HepG2 (cell line): ENCODE measurements around the gene AKNA. TPM values are rescaled to one million over a fixed set of nuclear protein-coding genes. Genes with fewer than 3 reads are reported as not detected.
"Not testable (repeated sequence)": the region's sequence is repeated elsewhere in the genome, so short reads cannot be mapped to it uniquely, and the experiment has no call there.

Source experiments
- ASH2L ChIP-seq: fragments of 300-600, 200-600 bp; sonication (generic); IDR thresholded peaks from 2 replicates; pipeline ENCODE4 v1.7.0; 2017; ENCODE audit warnings: low read depth, mild to moderate bottlenecking, moderate library complexity, mixed read lengths, low read length; ENCODE audit not compliant: insufficient read length
- BCL6 ChIP-seq: IDR thresholded peaks from 2 replicates; pipeline ENCODE4 v1.6.1; 2016; ENCODE audit warnings: missing genetic modification reagents, missing compliant biosample characterization
- CEBPB ChIP-seq: IDR thresholded peaks from 2 replicates; pipeline ENCODE4 v1.6.1; 2011; ENCODE audit warnings: low read depth, low read length, improper control_type of control experiment, borderline replicate concordance
- CEBPG ChIP-seq: IDR thresholded peaks from 2 replicates; pipeline ENCODE4 v1.6.1; 2016
- DMAP1 ChIP-seq: IDR thresholded peaks from 2 replicates; pipeline ENCODE4 v1.6.1; 2016
- EP300 ChIP-seq, 3 experiments: sonication (generic) in 1 of 3; formaldehyde crosslinking in 1 of 3; IDR thresholded peaks; 2 replicates each; pipeline versions ENCODE4 v1.5.1 to v1.6.1; 2011 to 2020; ENCODE audit warnings: low read depth in 2 of 3, low read length in 2 of 3, borderline replicate concordance in 1 of 3, improper control_type of control experiment in 1 of 3, mild to moderate bottlenecking in 1 of 3, missing genetic modification reagents in 1 of 3, moderate library complexity in 1 of 3
- FOXA1 ChIP-seq, 2 experiments: fragments of 450-650 bp in 1 of 2; sonication (generic) in 1 of 2; formaldehyde crosslinking in 1 of 2; IDR thresholded peaks; 2 replicates each; pipeline versions ENCODE4 v1.4.0 to v1.6.1; 2016 to 2020; ENCODE audit warnings: missing genetic modification reagents in 1 of 2
- FOXA3 ChIP-seq: IDR thresholded peaks from 2 replicates; pipeline ENCODE4 v1.6.1; 2016; ENCODE audit warnings: missing genetic modification reagents, missing compliant biosample characterization
- FOXP1 ChIP-seq, 2 experiments: fragments of 450-650 bp in 1 of 2; IDR thresholded peaks; 2 replicates each; pipeline ENCODE4 v1.6.1; 2017 to 2018; ENCODE audit warnings: antibody characterized with exemption in 1 of 2
- GATAD2A ChIP-seq: IDR thresholded peaks from 2 replicates; pipeline ENCODE4 v1.6.1; 2016
- HNF4A ChIP-seq: sonication (generic); formaldehyde crosslinking; IDR thresholded peaks from 2 replicates; pipeline ENCODE4 v1.4.0; 2020; ENCODE audit warnings: missing genetic modification reagents
- HOXA3 ChIP-seq: sonication (generic); formaldehyde crosslinking; IDR thresholded peaks from 2 replicates; pipeline ENCODE4 v1.5.0; 2020; ENCODE audit warnings: missing genetic modification reagents
- LCORL ChIP-seq, 2 experiments: fragments of 450-650 bp in 1 of 2; sonication (generic) in 1 of 2; formaldehyde crosslinking in 1 of 2; IDR thresholded peaks; 2 replicates each; pipeline versions ENCODE4 v1.5.0 to v1.6.1; 2017 to 2020; ENCODE audit warnings: antibody characterized with exemption in 1 of 2, missing genetic modification reagents in 1 of 2
- MED1 ChIP-seq: sonication (generic); formaldehyde crosslinking; IDR thresholded peaks from 2 replicates; pipeline ENCODE4 v1.4.0; 2020; ENCODE audit warnings: missing genetic modification reagents
- NR2F1 ChIP-seq, 2 experiments: fragments of 450-650 bp in 1 of 2; formaldehyde crosslinking in 1 of 2; IDR thresholded peaks; 2 replicates each; pipeline versions ENCODE4 v1.5.0 to v1.6.1; 2016 to 2020; ENCODE audit warnings: mild to moderate bottlenecking in 1 of 2, missing compliant biosample characterization in 1 of 2, missing genetic modification reagents in 1 of 2, moderate library complexity in 1 of 2
- POLR2A ChIP-seq, 2 experiments: IDR thresholded peaks; 2 replicates each; pipeline ENCODE4 v1.6.1; 2011; ENCODE audit warnings: low read depth in 2 of 2, low read length in 2 of 2, mild to moderate bottlenecking in 1 of 2, moderate library complexity in 1 of 2; ENCODE audit not compliant: insufficient read depth in 1 of 2
- RARA ChIP-seq: IDR thresholded peaks from 2 replicates; pipeline ENCODE4 v1.6.1; 2016; ENCODE audit warnings: missing genetic modification reagents, missing compliant biosample characterization
- RXRA ChIP-seq: sonication (generic); formaldehyde crosslinking; IDR thresholded peaks from 2 replicates; pipeline ENCODE4 v1.5.1; 2020; ENCODE audit warnings: missing genetic modification reagents
- SRF ChIP-seq: IDR thresholded peaks from 2 replicates; pipeline ENCODE4 v1.6.1; 2011; ENCODE audit warnings: mild to moderate bottlenecking, low read depth, low read length, moderate library complexity
- TFAP4 ChIP-seq: sonication (generic); IDR thresholded peaks from 2 replicates; pipeline ENCODE4 v1.6.1; 2016; ENCODE audit warnings: low read depth, borderline replicate concordance
- polyA plus RNA-seq, 8 experiments: library from polyadenylated mRNA; depleted of rRNA in 3 of 8; stranded (reverse) in 7 of 8; unstranded in 1 of 8; fragments of >200 nt; fragmentation: Illumina TruSeq in 4 of 8; extraction: Trizol in 4 of 8; gene quantifications; 2 replicates each; pipeline versions ENCODE4 v1.2.1 to v1.2.3, GENCODE V29; 2011 to 2016; ENCODE audit warnings: low read depth in 4 of 8, missing spikeins in 1 of 8, mixed read lengths in 1 of 8; ENCODE audit not compliant: insufficient read depth in 1 of 8
- total RNA-seq, 5 experiments: library from RNA; depleted of rRNA; stranded (reverse); fragments of >200 nt; fragmentation: Illumina TruSeq; extraction: Trizol; gene quantifications; 2 replicates each; pipeline ENCODE4 v1.2.3, GENCODE V29; 2016; ENCODE audit warnings: low read depth in 1 of 5
- TF ChIP-seq, protein P1 (sequence below): sonication (generic); formaldehyde crosslinking; IDR thresholded peaks from 2 replicates; pipeline ENCODE4 v1.5.1; 2020; ENCODE audit warnings: mild to moderate bottlenecking, missing genetic modification reagents, moderate library complexity
- TF ChIP-seq, protein P2 (sequence below): sonication (generic); formaldehyde crosslinking; IDR thresholded peaks from 2 replicates; pipeline ENCODE4 v1.4.0; 2020; ENCODE audit warnings: missing genetic modification reagents

AKNA gene
- total and polyA plus RNA-seq, 2 of the 13 experiments (the other 11 are each of a cell fraction or from before 2014, with no cell fraction given) = 3.0 to 3.1 TPM

GRCh38 chr9:114322160-114322818 lies 65.5 kb downstream of the AKNA start (continued):
- TF ChIP-seq NR2F1 (CRISPR knock-in tag; IDR thresholded peaks at IDR 0.05) (peak in 1 of 2 experiments; percentile 48; a peak in 1 of 4 replicates), ASH2L (peak; percentile 17), HOXA3 (CRISPR knock-in tag) (peak; percentile 27; the same call in 1 of the 2 replicates), FOXA1 (CRISPR knock-in tag; IDR thresholded peaks at IDR 0.05) (peak; percentile 51; the same call in 1 of the 2 replicates), LCORL (CRISPR knock-in tag; IDR thresholded peaks at IDR 0.05) (peak; percentile 74), HNF4A (CRISPR knock-in tag) (peak; percentile 83), MED1 (CRISPR knock-in tag) (peak; percentile 56; the same call in 1 of the 2 replicates), EP300 (IDR thresholded peaks at IDR 0.05; ENCODE audit: low read depth in 2 of 2, low read length in 2 of 2) (peak in 1 of 2 experiments; percentile 52; a peak in 1 of 4 replicates), TFAP4 (peak; percentile 74; the same call in 1 of the 2 replicates), FOXP1 (CRISPR knock-in tag; IDR thresholded peaks at IDR 0.05) (peak; percentile 44; the same call in 1 of the 2 replicates), CEBPG (CRISPR knock-in tag) (0 out of 2 replicates have a peak, but pooled peaks have one; percentile 21), GATAD2A (CRISPR knock-in tag) (0 out of 2 replicates have a peak, but pooled peaks have one; percentile 48), FOXA3 (0 out of 2 replicates have a peak, but pooled peaks have one; percentile 39), CEBPB (peak; percentile 68), BCL6 (CRISPR knock-in tag) (peak; percentile 43; the same call in 1 of the 2 replicates), RXRA (CRISPR knock-in tag) (peak; percentile 28; the same call in 1 of the 2 replicates), POLR2A (IDR thresholded peaks at IDR 0.05; ENCODE audit: insufficient read depth in 1 of 2, low read depth in 2 of 2, low read length in 2 of 2) (0 out of 4 replicates have a peak, but pooled peaks of 1 of the 2 experiments have one; percentile 23), DMAP1 (peak; percentile 24; the same call in 1 of the 2 replicates), SRF (0 out of 2 replicates have a peak, but pooled peaks have one; percentile 44), RARA (CRISPR knock-in tag) (0 out of 2 replicates have a peak, but pooled peaks have one; percentile 45)
- TF ChIP-seq FOXA1 (IDR thresholded peaks at IDR 0.05); LCORL (IDR thresholded peaks at IDR 0.05); EP300 (CRISPR knock-in tag; IDR thresholded peaks at IDR 0.05; ENCODE audit: borderline replicate concordance); FOXP1 (IDR thresholded peaks at IDR 0.05): not testable (repeated sequence)
- TF ChIP-seq, protein P1, sequence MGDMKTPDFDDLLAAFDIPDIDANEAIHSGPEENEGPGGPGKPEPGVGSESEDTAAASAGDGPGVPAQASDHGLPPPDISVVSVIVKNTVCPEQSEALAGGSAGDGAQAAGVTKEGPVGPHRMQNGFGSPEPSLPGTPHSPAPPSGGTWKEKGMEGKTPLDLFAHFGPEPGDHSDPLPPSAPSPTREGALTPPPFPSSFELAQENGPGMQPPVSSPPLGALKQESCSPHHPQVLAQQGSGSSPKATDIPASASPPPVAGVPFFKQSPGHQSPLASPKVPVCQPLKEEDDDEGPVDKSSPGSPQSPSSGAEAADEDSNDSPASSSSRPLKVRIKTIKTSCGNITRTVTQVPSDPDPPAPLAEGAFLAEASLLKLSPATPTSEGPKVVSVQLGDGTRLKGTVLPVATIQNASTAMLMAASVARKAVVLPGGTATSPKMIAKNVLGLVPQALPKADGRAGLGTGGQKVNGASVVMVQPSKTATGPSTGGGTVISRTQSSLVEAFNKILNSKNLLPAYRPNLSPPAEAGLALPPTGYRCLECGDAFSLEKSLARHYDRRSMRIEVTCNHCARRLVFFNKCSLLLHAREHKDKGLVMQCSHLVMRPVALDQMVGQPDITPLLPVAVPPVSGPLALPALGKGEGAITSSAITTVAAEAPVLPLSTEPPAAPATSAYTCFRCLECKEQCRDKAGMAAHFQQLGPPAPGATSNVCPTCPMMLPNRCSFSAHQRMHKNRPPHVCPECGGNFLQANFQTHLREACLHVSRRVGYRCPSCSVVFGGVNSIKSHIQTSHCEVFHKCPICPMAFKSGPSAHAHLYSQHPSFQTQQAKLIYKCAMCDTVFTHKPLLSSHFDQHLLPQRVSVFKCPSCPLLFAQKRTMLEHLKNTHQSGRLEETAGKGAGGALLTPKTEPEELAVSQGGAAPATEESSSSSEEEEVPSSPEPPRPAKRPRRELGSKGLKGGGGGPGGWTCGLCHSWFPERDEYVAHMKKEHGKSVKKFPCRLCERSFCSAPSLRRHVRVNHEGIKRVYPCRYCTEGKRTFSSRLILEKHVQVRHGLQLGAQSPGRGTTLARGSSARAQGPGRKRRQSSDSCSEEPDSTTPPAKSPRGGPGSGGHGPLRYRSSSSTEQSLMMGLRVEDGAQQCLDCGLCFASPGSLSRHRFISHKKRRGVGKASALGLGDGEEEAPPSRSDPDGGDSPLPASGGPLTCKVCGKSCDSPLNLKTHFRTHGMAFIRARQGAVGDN (CRISPR knock-in tag) = 0 out of 2 replicates have a peak, but pooled peaks have one; percentile 37
- TF ChIP-seq, protein P2, sequence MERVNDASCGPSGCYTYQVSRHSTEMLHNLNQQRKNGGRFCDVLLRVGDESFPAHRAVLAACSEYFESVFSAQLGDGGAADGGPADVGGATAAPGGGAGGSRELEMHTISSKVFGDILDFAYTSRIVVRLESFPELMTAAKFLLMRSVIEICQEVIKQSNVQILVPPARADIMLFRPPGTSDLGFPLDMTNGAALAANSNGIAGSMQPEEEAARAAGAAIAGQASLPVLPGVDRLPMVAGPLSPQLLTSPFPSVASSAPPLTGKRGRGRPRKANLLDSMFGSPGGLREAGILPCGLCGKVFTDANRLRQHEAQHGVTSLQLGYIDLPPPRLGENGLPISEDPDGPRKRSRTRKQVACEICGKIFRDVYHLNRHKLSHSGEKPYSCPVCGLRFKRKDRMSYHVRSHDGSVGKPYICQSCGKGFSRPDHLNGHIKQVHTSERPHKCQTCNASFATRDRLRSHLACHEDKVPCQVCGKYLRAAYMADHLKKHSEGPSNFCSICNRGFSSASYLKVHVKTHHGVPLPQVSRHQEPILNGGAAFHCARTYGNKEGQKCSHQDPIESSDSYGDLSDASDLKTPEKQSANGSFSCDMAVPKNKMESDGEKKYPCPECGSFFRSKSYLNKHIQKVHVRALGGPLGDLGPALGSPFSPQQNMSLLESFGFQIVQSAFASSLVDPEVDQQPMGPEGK (CRISPR knock-in tag) = peak; percentile 52; the same call in 1 of the 2 replicates
